ENCODE measurements around the gene UBALD2. TPM values are rescaled to one million over a fixed set of nuclear protein-coding genes. Genes with fewer than 3 reads are reported as not detected.

Gene UBALD2
- total RNA-seq, result 1.4 and 1.6 TPM in 2 replicates

DNA sequence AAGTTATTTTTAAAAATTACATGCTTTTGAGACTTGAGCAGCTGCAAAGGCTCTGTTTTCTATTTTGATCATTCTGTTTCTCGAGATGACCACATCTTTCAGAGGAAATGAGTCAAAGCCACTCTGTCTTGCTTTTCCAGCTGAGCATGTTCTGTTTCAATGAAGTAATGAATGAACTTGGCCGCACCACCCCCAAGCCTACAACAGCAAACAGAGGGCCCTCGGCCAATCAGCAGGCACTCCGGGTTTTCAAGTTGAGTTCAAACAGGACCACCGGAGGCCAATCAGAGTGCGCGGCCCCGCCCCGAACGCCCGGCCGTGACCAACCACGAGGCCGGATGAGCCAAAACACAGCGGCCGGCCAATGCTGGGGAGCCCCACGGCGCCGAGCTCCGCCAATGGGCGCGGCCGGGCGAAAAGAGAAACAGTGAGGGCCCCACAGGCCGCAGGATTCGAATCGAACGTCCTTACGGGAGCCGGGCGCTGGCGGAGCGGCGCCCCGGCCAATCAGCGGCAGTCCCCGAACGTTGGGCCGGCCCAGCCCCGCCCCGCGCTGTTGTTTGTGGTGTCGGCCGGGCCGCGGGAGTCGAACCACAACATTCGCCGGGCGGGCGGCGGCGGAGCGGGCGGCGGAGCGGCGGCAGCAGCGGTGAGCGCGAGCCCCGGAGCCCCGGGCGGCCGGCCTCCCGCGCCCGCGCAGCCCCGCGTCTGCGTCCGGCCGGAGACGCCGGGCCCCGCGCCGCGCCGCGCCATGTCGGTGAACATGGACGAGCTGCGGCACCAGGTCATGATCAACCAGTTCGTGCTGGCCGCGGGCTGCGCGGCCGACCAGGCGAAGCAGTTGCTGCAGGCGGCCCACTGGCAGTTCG is at the start of gene UBALD2:
Gene UBALD2 (plus strand): TSS at position 594 of the 869 bp plus-strand sequence. CDS start 158 bp downstream, at position 752.

DNA sequence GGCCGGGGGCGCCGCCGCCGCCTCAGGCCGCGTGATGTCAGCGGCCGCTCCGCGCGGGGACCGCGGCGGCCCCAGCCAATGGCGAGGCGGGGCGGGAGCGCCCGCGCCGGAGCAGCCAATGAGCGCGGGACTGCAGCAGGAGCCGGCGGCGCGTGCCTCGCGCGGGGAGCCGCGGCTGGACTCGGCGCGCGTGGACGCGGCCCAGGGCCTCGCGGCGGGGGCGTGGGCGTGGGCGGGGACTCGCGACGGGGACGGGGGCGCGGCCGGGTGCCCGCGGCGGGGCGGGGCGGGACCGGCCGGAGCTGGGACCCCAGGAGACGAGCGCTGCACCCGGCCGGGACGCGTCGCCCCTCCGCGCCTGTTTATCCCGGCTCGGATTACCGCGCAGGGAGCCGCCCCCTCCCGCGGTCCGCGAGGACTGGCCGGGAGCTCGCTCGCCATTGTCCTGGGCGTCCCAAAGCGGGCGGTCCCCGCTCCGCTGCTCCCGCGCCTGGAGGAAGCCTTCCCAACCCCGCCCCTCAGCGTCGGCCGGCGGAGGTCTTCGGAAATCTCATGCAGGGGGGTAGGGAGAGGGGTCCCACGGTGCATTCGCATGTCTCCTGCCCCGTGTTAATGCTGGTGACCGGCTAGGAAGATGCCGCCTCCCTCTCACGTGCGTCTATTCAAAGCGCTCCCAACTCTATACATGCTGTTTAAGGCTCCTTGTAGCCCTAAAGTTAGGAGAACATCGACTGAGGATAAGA is 24.5 kb upstream of the UBALD2 start, which contains the start of gene RNF157:
Gene RNF157 (minus strand): TSS at position 33 of the 743 bp plus-strand sequence. CDS start 253 bp downstream, outside the sequence.

GRCh38 chr17:76307966-76308338 is 42.8 kb downstream of the UBALD2 start, which contains the start of gene QRICH2:
QRICH2 (minus strand) TSS chr17:76308276; CDS start chr17:76307998, 278 bp downstream.

Other genes with a start within 250 kb of the UBALD2 start
- under 0.01 TPM in 2 replicates for gene EVPL, start 238.0 kb upstream of the UBALD2 start, total RNA-seq
- gene SRP68, start 192.8 kb upstream of the UBALD2 start, total RNA-seq, result 24.6 and 45.7 TPM in 2 replicates
- gene GALR2, start 190.6 kb upstream of the UBALD2 start, total RNA-seq, result 0.14 TPM in 1 of 2 replicates, not detected in the other
- gene ZACN, start 186.2 kb upstream of the UBALD2 start, total RNA-seq, result not detected in 2 replicates
- 78.6 and 82.0 TPM in 2 replicates for gene EXOC7, start 161.6 kb upstream of the UBALD2 start, total RNA-seq
- not detected in 2 replicates for gene FOXJ1, start 124.1 kb upstream of the UBALD2 start, total RNA-seq
- 0.09 and 0.28 TPM in 2 replicates for gene RNF157, start 24.9 kb upstream of the UBALD2 start, total RNA-seq
- 1.7 and 3.0 TPM in 2 replicates for gene QRICH2, start 42.9 kb downstream of the UBALD2 start, total RNA-seq
- gene PRPSAP1, start 88.6 kb downstream of the UBALD2 start, total RNA-seq, result 24.5 and 32.7 TPM in 2 replicates
- gene SPHK1, start 119.3 kb downstream of the UBALD2 start, total RNA-seq, result 39.0 and 39.3 TPM in 2 replicates
- gene UBE2O, start 187.8 kb downstream of the UBALD2 start, total RNA-seq, result 13.5 and 20.3 TPM in 2 replicates
- not detected in 2 replicates for gene AANAT, start 202.3 kb downstream of the UBALD2 start, total RNA-seq
- 2.3 and 6.1 TPM in 2 replicates for gene RHBDF2, start 236.1 kb downstream of the UBALD2 start, total RNA-seq